Measurements from ENCODE around the gene IDH1.

GRCh38 chr2:208252716-208253492 lies 2.0 kb downstream of the IDH1 start:
- no peak for TF ChIP-seq SP1 (IDR thresholded peaks at IDR 0.05)
- TF ChIP-seq LEF1 (IDR thresholded peaks at IDR 0.05; ENCODE audit: borderline replicate concordance): no peak
- TF ChIP-seq SUZ12 (IDR thresholded peaks at IDR 0.05): no peak
- no peak for TF ChIP-seq BHLHE40 (IDR thresholded peaks at IDR 0.05; ENCODE audit: borderline replicate concordance)
- no peak for TF ChIP-seq ZNF384 (IDR thresholded peaks at IDR 0.05)
- TF ChIP-seq ELF4 (IDR thresholded peaks at IDR 0.05): no peak
- no peak for TF ChIP-seq NFRKB (IDR thresholded peaks at IDR 0.05)
- TF ChIP-seq TARDBP (IDR thresholded peaks at IDR 0.05): no peak
- no peak for TF ChIP-seq FOXA1 (IDR thresholded peaks at IDR 0.05)
- no peak for TF ChIP-seq PKNOX1 (IDR thresholded peaks at IDR 0.05)
- no peak for TF ChIP-seq FOXM1 (IDR thresholded peaks at IDR 0.05; ENCODE audit: borderline replicate concordance)
- no peak for TF ChIP-seq CTBP1 (IDR thresholded peaks at IDR 0.05; ENCODE audit: borderline replicate concordance)
- no peak for TF ChIP-seq ARNT (IDR thresholded peaks at IDR 0.05)
- no peak for TF ChIP-seq L3MBTL2 (conservative IDR thresholded peaks at IDR 0.05)
